OCI-LY7 (cell line): Measurements from ENCODE around the gene KLHDC8A. TPM values are rescaled to one million over a fixed set of nuclear protein-coding genes. Genes with fewer than 3 reads are reported as not detected.

Experiments used
- BruUV-seq: library from RNA; stranded (reverse); fragments of 400-500 nt; replicated peaks from 2 replicates; lab custom pipeline; 2021; lab: Mats Ljungman, UMichigan
- CTCF ChIA-PET: fragments of 300-600 bp; sonication (Branson Sonifier 250); formaldehyde crosslinking; loops from one replicate; lab custom pipeline; 2022; ENCODE audit warnings: antibody characterized with exemption; ENCODE audit not compliant: unreplicated experiment; lab: Charles Lee
- POLR2A ChIA-PET: fragments of 300-600 bp; sonication (Branson Sonifier 250); formaldehyde crosslinking; loops from one replicate; lab custom pipeline; 2022; ENCODE audit warnings: antibody characterized with exemption; lab: Charles Lee
- DNase-seq: peaks from one replicate; pipeline ENCODE4 v3.0.0-alpha.2; 2015; ENCODE audit warnings: low spot score
- H2AFZ ChIP-seq: fragments of 200-600 bp; sonication (generic), shearing (Covaris generic); 2 replicates; pipeline ENCODE4 v1.6.1; 2014; ENCODE audit warnings: mild to moderate bottlenecking, antibody characterized with exemption, low read length, moderate library complexity
- H3K27ac ChIP-seq: fragments of 200-600 bp; sonication (generic); 2 replicates; pipeline ENCODE4 v1.5.1; 2014; ENCODE audit warnings: mixed run types, low read depth, mild to moderate bottlenecking, moderate library complexity, low read length, inconsistent platforms; ENCODE audit not compliant: poor library complexity, severe bottlenecking
- H3K36me3 ChIP-seq: fragments of 200-600 bp; sonication (generic); 2 replicates; pipeline ENCODE4 v1.6.1; 2014; ENCODE audit warnings: mild to moderate bottlenecking, antibody characterized with exemption, low read length, moderate library complexity, mixed read lengths; ENCODE audit not compliant: insufficient read depth
- H3K4me1 ChIP-seq: fragments of 200-600 bp; sonication (generic); 2 replicates; pipeline ENCODE4 v1.5.1; 2014; ENCODE audit warnings: mild to moderate bottlenecking, low read length; ENCODE audit not compliant: insufficient read depth, poor library complexity, severe bottlenecking
- H3K4me2 ChIP-seq: fragments of 200-600 bp; sonication (generic); 2 replicates; pipeline ENCODE4 v1.6.1; 2014; ENCODE audit warnings: mild to moderate bottlenecking, low read length
- H3K4me3 ChIP-seq: fragments of 200-600 bp; sonication (generic); 2 replicates; pipeline ENCODE4 v1.5.1; 2014; ENCODE audit warnings: mild to moderate bottlenecking, low read depth, low read length; ENCODE audit not compliant: poor library complexity, severe bottlenecking
- H3K79me2 ChIP-seq: fragments of 200-600 bp; sonication (generic); 2 replicates; pipeline ENCODE4 v1.6.1; 2016; ENCODE audit warnings: low read depth, mild to moderate bottlenecking, low read length, moderate library complexity, mixed read lengths; ENCODE audit not compliant: insufficient read depth
- H3K9me2 ChIP-seq: fragments of 200-600 bp; sonication (generic); 2 replicates; pipeline ENCODE4 v1.6.1; 2016; ENCODE audit warnings: mild to moderate bottlenecking, low read length, mixed read lengths; ENCODE audit not compliant: insufficient read depth
- H3K9me3 ChIP-seq: fragments of 200-600 bp; sonication (generic); 2 replicates; pipeline ENCODE4 v1.6.1; 2014; ENCODE audit warnings: mild to moderate bottlenecking, mixed run types, low read length, mixed read lengths
- H4K20me1 ChIP-seq: fragments of 200-600 bp; sonication (generic); 2 replicates; pipeline ENCODE4 v1.6.1; 2014; ENCODE audit warnings: mild to moderate bottlenecking, antibody characterized with exemption, low read length, moderate library complexity, mixed read lengths; ENCODE audit not compliant: insufficient read depth
- EZH2phosphoT487 ChIP-seq: fragments of 200-600 bp; sonication (generic); IDR thresholded peaks from 2 replicates; pipeline ENCODE4 v1.6.1; 2018; ENCODE audit warnings: low read depth, borderline replicate concordance, mild to moderate bottlenecking, mixed run types, antibody characterized with exemption, low read length, moderate library complexity, mixed read lengths
- intact Hi-C: fragments of 100-400 bp; cut with micrococcal nuclease; formaldehyde crosslinking; loops from one replicate; pipeline ENCODE4 v1.10.0; 2022; ENCODE audit not compliant: unreplicated experiment
- total RNA-seq, 2 experiments: library from RNA; depleted of rRNA in 1 of 2; stranded (reverse); fragments of >200 nt in 1 of 2; shearing (Covaris generic) in 1 of 2; gene quantifications; 2 replicates each; pipeline ENCODE4 v1.2.3, GENCODE V29; 2014 to 2022
- TF ChIP-seq, protein P1 (sequence below): fragments of 200-600 bp; sonication (generic); conservative IDR thresholded peaks from 2 replicates; pipeline ENCODE4 v1.5.1; 2014; ENCODE audit warnings: mild to moderate bottlenecking, antibody characterized with exemption, low read length, moderate library complexity, mixed read lengths

Gene KLHDC8A
- total RNA-seq, 2 experiments from 2014 or later = not detected

DNA sequence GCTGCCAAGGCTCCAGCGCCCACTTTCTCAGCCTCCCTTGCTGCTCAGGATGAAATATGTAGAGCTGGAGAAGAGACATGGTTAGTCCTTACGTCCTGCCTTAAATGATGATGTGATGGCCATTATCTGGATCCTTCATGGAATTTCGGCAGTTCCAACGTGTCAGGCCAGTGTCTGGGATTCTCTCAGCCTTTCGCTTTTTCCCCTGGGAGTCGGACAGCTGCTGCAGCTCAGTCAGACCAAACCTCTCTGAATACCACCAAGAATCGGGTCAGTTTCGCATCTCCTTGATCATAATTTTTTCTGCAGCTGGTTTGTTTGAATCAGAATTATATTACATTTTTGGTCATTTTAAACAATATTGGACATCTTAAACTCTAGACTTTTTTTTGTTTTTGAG, 22.3 kb upstream of the KLHDC8A start:
- no peak for DNase-seq
- CTCF ChIA-PET = no interaction called here
- POLR2A ChIA-PET = no interaction called here

DNA sequence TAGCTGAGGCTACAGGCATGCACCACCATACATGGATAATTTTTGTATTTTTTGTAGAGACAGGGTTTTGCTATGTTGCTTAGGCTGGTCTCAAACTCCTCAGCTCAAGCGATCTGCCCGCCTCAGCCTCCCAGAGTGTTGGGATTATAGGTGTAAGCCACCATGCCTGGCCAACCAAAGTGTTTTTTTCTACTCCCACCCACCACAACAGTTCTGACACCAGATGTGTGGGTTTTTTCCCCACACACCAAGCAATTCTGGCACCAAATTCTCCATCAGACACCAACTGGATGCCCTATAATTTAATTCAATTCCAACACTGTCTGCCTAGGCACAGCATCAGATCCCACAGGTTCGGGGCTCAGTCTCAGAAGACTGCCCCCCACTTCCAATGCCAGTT, 20.6 kb upstream of the KLHDC8A start:
- CTCF ChIA-PET = no interaction called here
- no peaks in the 10 kb centered on the region for H3K9me2 ChIP-seq
- H3K36me3 ChIP-seq = no peaks in the 10 kb centered on the region
- POLR2A ChIA-PET = interaction anchor here (0.6 kb wide), 1 partner anchor 1699 kb away, joined by 3 read pairs; no protein-coding TSS in a partner anchor
- H3K4me2 ChIP-seq = no peak overlapping the region
- H3K4me1 ChIP-seq = no peaks in the 10 kb centered on the region
- no peak overlapping the region for H3K27ac ChIP-seq
- no TSS peak for BruUV-seq
- TF ChIP-seq EZH2phosphoT487 = no peak
- TF ChIP-seq, protein P1, sequence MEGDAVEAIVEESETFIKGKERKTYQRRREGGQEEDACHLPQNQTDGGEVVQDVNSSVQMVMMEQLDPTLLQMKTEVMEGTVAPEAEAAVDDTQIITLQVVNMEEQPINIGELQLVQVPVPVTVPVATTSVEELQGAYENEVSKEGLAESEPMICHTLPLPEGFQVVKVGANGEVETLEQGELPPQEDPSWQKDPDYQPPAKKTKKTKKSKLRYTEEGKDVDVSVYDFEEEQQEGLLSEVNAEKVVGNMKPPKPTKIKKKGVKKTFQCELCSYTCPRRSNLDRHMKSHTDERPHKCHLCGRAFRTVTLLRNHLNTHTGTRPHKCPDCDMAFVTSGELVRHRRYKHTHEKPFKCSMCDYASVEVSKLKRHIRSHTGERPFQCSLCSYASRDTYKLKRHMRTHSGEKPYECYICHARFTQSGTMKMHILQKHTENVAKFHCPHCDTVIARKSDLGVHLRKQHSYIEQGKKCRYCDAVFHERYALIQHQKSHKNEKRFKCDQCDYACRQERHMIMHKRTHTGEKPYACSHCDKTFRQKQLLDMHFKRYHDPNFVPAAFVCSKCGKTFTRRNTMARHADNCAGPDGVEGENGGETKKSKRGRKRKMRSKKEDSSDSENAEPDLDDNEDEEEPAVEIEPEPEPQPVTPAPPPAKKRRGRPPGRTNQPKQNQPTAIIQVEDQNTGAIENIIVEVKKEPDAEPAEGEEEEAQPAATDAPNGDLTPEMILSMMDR = no peak
- H3K4me3 ChIP-seq = no peak overlapping the region
- H3K79me2 ChIP-seq = no peaks in the 10 kb centered on the region
- no peak overlapping the region for H2AFZ ChIP-seq
- DNase-seq = no peak
- intact Hi-C loops = no loop called here
- no peaks in the 10 kb centered on the region for H4K20me1 ChIP-seq
- no peaks in the 10 kb centered on the region for H3K9me3 ChIP-seq

More for the DNA sequence above, 22.3 kb upstream of the KLHDC8A start:
- H4K20me1 ChIP-seq = no peaks in the 10 kb centered on the region
- no peak overlapping the region for H3K4me3 ChIP-seq
- H2AFZ ChIP-seq = no peak overlapping the region
- no peaks in the 10 kb centered on the region for H3K9me2 ChIP-seq
- no peaks in the 10 kb centered on the region for H3K79me2 ChIP-seq
- no peaks in the 10 kb centered on the region for H3K4me1 ChIP-seq
- H3K27ac ChIP-seq = no peak overlapping the region
- TF ChIP-seq, protein P1 = no peak
- TF ChIP-seq EZH2phosphoT487 = no peak
- H3K4me2 ChIP-seq = no peak overlapping the region
- H3K36me3 ChIP-seq = no peaks in the 10 kb centered on the region
- no TSS peak for BruUV-seq
- H3K9me3 ChIP-seq = no peaks in the 10 kb centered on the region
- intact Hi-C loops = no loop called here

DNA sequence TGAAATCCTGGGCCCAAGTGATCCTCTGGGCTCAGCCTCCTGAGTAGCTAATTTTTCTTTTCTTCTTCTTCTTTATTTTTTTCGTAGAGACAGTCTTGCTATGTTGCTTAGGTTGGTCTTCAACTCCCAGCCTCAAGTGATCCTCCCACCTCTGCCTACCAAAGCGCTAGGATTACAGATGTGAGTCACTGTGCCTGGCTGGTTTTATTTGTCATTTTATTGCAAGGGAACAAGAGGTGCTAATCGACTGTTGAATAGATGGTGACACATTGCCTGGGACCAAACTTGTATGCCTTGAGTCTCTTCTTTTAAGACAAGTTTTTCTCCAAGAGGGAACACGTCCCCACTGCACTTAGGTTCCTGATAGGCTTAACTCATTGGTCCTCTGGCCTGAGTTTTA, 20.0 kb upstream of the KLHDC8A start:
- no peaks in the 10 kb centered on the region for H3K4me1 ChIP-seq
- H3K9me3 ChIP-seq = no peaks in the 10 kb centered on the region
- no peak overlapping the region for H3K4me3 ChIP-seq
- BruUV-seq = no TSS peak
- no peak overlapping the region for H3K4me2 ChIP-seq
- DNase-seq = no peak
- H4K20me1 ChIP-seq = no peaks in the 10 kb centered on the region
- no peaks in the 10 kb centered on the region for H3K36me3 ChIP-seq
- TF ChIP-seq, protein P1 = no peak
- ChIA-PET CTCF (no interaction called here), POLR2A (no interaction called here)
- H2AFZ ChIP-seq = no peak overlapping the region
- H3K9me2 ChIP-seq = no peaks in the 10 kb centered on the region
- H3K27ac ChIP-seq = no peak overlapping the region
- no peaks in the 10 kb centered on the region for H3K79me2 ChIP-seq
- intact Hi-C loops = no loop called here
